Measurements from ENCODE around the gene HINT1. TPM values are rescaled to one million over a fixed set of nuclear protein-coding genes. Genes with fewer than 3 reads are reported as not detected.

The HINT1 gene
- total and polyA plus RNA-seq, 2 of the 4 experiments (the other 2 are of a cell fraction), result 179 to 352 TPM

- TF ChIP-seq USF2 (IDR thresholded peaks at IDR 0.05; ENCODE audit: low read depth, low read length) (no peak), MXI1 (IDR thresholded peaks at IDR 0.05; ENCODE audit: borderline replicate concordance, low read depth, low read length) (no peak), BHLHE40 (IDR thresholded peaks at IDR 0.05; ENCODE audit: low read depth, low read length) (no peak)
These were observed 1.6 kb downstream of the HINT1 start (continued) for GRCh38 chr5:131163276-131164119.

GRCh38 chr5:131160134-131160533 is 4.9 kb downstream of the HINT1 start:
- peaks cover 16% of the 10 kb centered on the region for H3K36me3 ChIP-seq (ENCODE audit: control insufficient read depth, insufficient read depth, low read length)
- H3K56ac ChIP-seq (ENCODE audit: extremely low read depth, insufficient read depth, low read length), result no peak overlapping the region
- no peak overlapping the region for H3K4me3 ChIP-seq (ENCODE audit: insufficient read depth, low read depth, low read length)
- POLR2A ChIA-PET (ENCODE audit: unreplicated experiment), result no interaction called here
- no TSS peak for BruUV-seq (replicated peaks)
- CTCF ChIA-PET, result no interaction called here
- H3K4me1 ChIP-seq (ENCODE audit: control insufficient read depth, insufficient read depth, low read length), result peaks cover 3% of the 10 kb centered on the region; the same call in 1 of the 2 replicates
- H2AFZ ChIP-seq (replicated peaks; ENCODE audit: low read length, poor library complexity), result no peak overlapping the region
- no peak overlapping the region for H2BK15ac ChIP-seq (ENCODE audit: low read depth, low read length)
- H2BK20ac ChIP-seq (ENCODE audit: low read depth, low read length), result no peak overlapping the region
- ATAC-seq (ENCODE audit: low read depth) (no peak), DNase-seq (no peak)
- no peaks in the 10 kb centered on the region for H3K9me3 ChIP-seq (ENCODE audit: control insufficient read depth, insufficient read depth, low read length)
- H4K20me1 ChIP-seq (ENCODE audit: insufficient read depth, low read length), result no peaks in the 10 kb centered on the region
- no peak overlapping the region for H2AK5ac ChIP-seq (ENCODE audit: low read depth, low read length)
- H2BK5ac ChIP-seq (ENCODE audit: low read depth, low read length, poor library complexity, severe bottlenecking), result no peak overlapping the region
- H4K91ac ChIP-seq (ENCODE audit: insufficient read depth, low read depth, low read length), result no peak overlapping the region
- no peak overlapping the region for H3K4ac ChIP-seq (ENCODE audit: low read depth, low read length)
- peaks cover 11 to 16% of the 10 kb centered on the region in 2 experiments; a peak in 3 of 4 replicates for H3K79me1 ChIP-seq (ENCODE audit: low read depth in 1 of 2, low read length in 2 of 2)
- no peak overlapping the region for H3K23ac ChIP-seq (ENCODE audit: low read depth, low read length)
- no CpG with 5 or more reads among the region's 2 CpGs for WGBS, 2 experiments (ENCODE audit: extremely low coverage in 2 of 2, insufficient read length in 1 of 2)
- dilution Hi-C loops (cut with HindIII; ENCODE audit: low sequenced_read_pairs, unreplicated experiment), result no loop called here
- no peak overlapping the region for H4K8ac ChIP-seq (ENCODE audit: low read depth in 2 of 2, low read length in 2 of 2)
- H3K14ac ChIP-seq (replicated peaks; ENCODE audit: low read depth, low read length), result no peak overlapping the region
- H3K4me2 ChIP-seq (ENCODE audit: low read depth, low read length), result no peak overlapping the region
- H3K9ac ChIP-seq (ENCODE audit: low read depth, low read length), result no peak overlapping the region
- no peak overlapping the region for H3K18ac ChIP-seq (ENCODE audit: low read depth, low read length)
- no peak overlapping the region for H2AK9ac ChIP-seq (replicated peaks; ENCODE audit: low read depth, low read length, poor library complexity)
- in situ Hi-C loops (cut with MboI; ENCODE audit: low sequenced_read_pairs), result loop anchor here (10.0 kb wide), 2 partner anchors 115 to 225 kb away; no protein-coding TSS in a partner anchor
- H3K27me3 ChIP-seq (ENCODE audit: control insufficient read depth, insufficient read depth, low read length), result no peaks in the 10 kb centered on the region
- no peak overlapping the region for H3K27ac ChIP-seq (ENCODE audit: insufficient read depth, low read length)
- no peak overlapping the region for H4K5ac ChIP-seq (ENCODE audit: low read depth, low read length)
- no peak overlapping the region for H2BK120ac ChIP-seq (ENCODE audit: low read depth, low read length)
- no peaks in the 10 kb centered on the region; the same call in 1 of the 2 replicates for H3K9me1 ChIP-seq (ENCODE audit: insufficient read depth, low read length)
- intact Hi-C loops (cut with micrococcal nuclease), result loop anchor here (5.0 kb wide), 2 partner anchors 227 to 242 kb away; no protein-coding TSS in a partner anchor
- TF ChIP-seq RFX5 (IDR thresholded peaks at IDR 0.05; ENCODE audit: low read depth, low read length) (no peak), RAD21 (IDR thresholded peaks at IDR 0.05; ENCODE audit: low read length) (no peak), SMC3 (IDR thresholded peaks at IDR 0.05; ENCODE audit: low read depth, low read length) (no peak), CTCF (conservative IDR thresholded peaks at IDR 0.05; ENCODE audit: low read depth, low read length) (no peak), ELK1 (IDR thresholded peaks at IDR 0.05; ENCODE audit: borderline replicate concordance, low read depth, low read length) (no peak), POLR2A (IDR thresholded peaks at IDR 0.05; ENCODE audit: low read depth, low read length) (no peak), MXI1 (IDR thresholded peaks at IDR 0.05; ENCODE audit: borderline replicate concordance, low read depth, low read length) (no peak), NFE2L2 (IDR thresholded peaks at IDR 0.05; ENCODE audit: low read depth, low read length) (no peak), USF2 (IDR thresholded peaks at IDR 0.05; ENCODE audit: low read depth, low read length) (no peak)
